CD8-positive, alpha-beta memory T cell (primary cell): ENCODE measurements around the gene FAM180B. TPM values are rescaled to one million over a fixed set of nuclear protein-coding genes. Genes with fewer than 3 reads are reported as not detected.

ENCODE experiments used
- CTCF ChIA-PET: fragments of 350-600 bp; sonication (Branson Sonifier 250); formaldehyde crosslinking; loops from one replicate; lab custom pipeline; 2021; ENCODE audit warnings: antibody characterized with exemption; lab: Charles Lee
- POLR2A ChIA-PET: fragments of 350-600 bp; sonication (Branson Sonifier 250); formaldehyde crosslinking; loops from one replicate; lab custom pipeline; 2021; ENCODE audit warnings: antibody characterized with exemption; lab: Charles Lee
- DNase-seq, 5 donors: peaks; one replicate each; pipeline versions ENCODE4 v3.0.0 to v3.0.0-alpha.2; 2020 to 2022; ENCODE audit warnings: mixed read lengths in 1 of 5
- H3K27ac ChIP-seq: one replicate; pipeline ENCODE4 v1.7.0; 2013; ENCODE audit warnings: low read depth, mild to moderate bottlenecking, low read length, moderate library complexity
- H3K27me3 ChIP-seq: 2 replicates; pipeline ENCODE4 v1.7.0; 2013; ENCODE audit warnings: low read length, mild to moderate bottlenecking; ENCODE audit not compliant: insufficient read depth, poor library complexity, severe bottlenecking
- H3K36me3 ChIP-seq: 2 replicates; pipeline ENCODE4 v1.7.0; 2013; ENCODE audit warnings: mild to moderate bottlenecking, low read length, moderate library complexity; ENCODE audit not compliant: insufficient read depth
- H3K4me1 ChIP-seq: 2 replicates; pipeline ENCODE4 v1.7.0; 2013; ENCODE audit warnings: mild to moderate bottlenecking, low read length, moderate library complexity; ENCODE audit not compliant: insufficient read depth
- H3K4me3 ChIP-seq: 2 replicates; pipeline ENCODE4 v1.7.0; 2013; ENCODE audit warnings: mild to moderate bottlenecking, low read length
- H3K9me3 ChIP-seq: 2 replicates; pipeline ENCODE4 v1.7.0; 2013; ENCODE audit warnings: mild to moderate bottlenecking, low read length
- H3K27ac Mint-ChIP-seq, 8 donors: one replicate each; pipeline ENCODE4 v1.8.0; 2020 to 2021; ENCODE audit warnings: mixed read lengths in 8 of 8, mild to moderate bottlenecking in 6 of 8, inconsistent platforms in 3 of 8, moderate library complexity in 3 of 8
- H3K27me3 Mint-ChIP-seq, 2 donors: one replicate each; pipeline ENCODE4 v1.8.0; 2020 to 2021; ENCODE audit warnings: mixed read lengths in 2 of 2, mild to moderate bottlenecking in 1 of 2, moderate library complexity in 1 of 2
- H3K36me3 Mint-ChIP-seq, 3 donors: one replicate each; pipeline ENCODE4 v1.8.0; 2020 to 2021; ENCODE audit warnings: mixed read lengths in 3 of 3, inconsistent platforms in 1 of 3, mild to moderate bottlenecking in 1 of 3
- H3K4me1 Mint-ChIP-seq, 3 donors: one replicate each; pipeline ENCODE4 v1.8.0; 2020 to 2021; ENCODE audit warnings: mixed read lengths in 3 of 3, inconsistent platforms in 1 of 3, mild to moderate bottlenecking in 1 of 3
- H3K4me3 Mint-ChIP-seq, 7 donors: one replicate each; pipeline ENCODE4 v1.8.0; 2020 to 2021; ENCODE audit warnings: mixed read lengths in 7 of 7, mild to moderate bottlenecking in 6 of 7, moderate library complexity in 4 of 7, inconsistent platforms in 2 of 7
- H3K9me3 Mint-ChIP-seq, 5 donors: one replicate each; pipeline ENCODE4 v1.8.0; 2020 to 2022; ENCODE audit warnings: mixed read lengths in 5 of 5, mild to moderate bottlenecking in 3 of 5, moderate library complexity in 2 of 5, inconsistent platforms in 1 of 5
- polyA plus RNA-seq: library from polyadenylated mRNA; unstranded; fragments of 300-500 nt; fragmentation: Illumina TruSeq; gene quantifications from one replicate; pipeline ENCODE4 v1.2.3, GENCODE V29; 2021
- total RNA-seq, 2 experiments: library from RNA; stranded (reverse); gene quantifications; one replicate each; pipeline ENCODE4 v1.2.3, GENCODE V29; 2021

The FAM180B gene
- total and polyA plus RNA-seq, 3 experiments from 2014 or later = 0.20 TPM; not detected in 2

GRCh38 chr11:47583844-47584243 lies 2.6 kb upstream of the FAM180B start:
- H3K9me3 ChIP-seq = no peaks in the 10 kb centered on the region
- peaks cover 15 to 56% (median 16%) of the 10 kb centered on the region in 3 donors for H3K36me3 Mint-ChIP-seq
- H3K27me3 Mint-ChIP-seq = peaks cover 0 to under 1% of the 10 kb centered on the region in 2 donors
- H3K4me1 Mint-ChIP-seq = peaks cover 11 to 21% (median 14%) of the 10 kb centered on the region in 3 donors
- H3K4me3 ChIP-seq = no peak overlapping the region
- no peaks in the 10 kb centered on the region for H3K9me3 Mint-ChIP-seq
- peaks cover 26% of the 10 kb centered on the region for H3K36me3 ChIP-seq
- H3K4me3 Mint-ChIP-seq = peak overlapping the region in 1 of 7 donors; percentile 76
- H3K4me1 ChIP-seq = peaks cover 15% of the 10 kb centered on the region
- peak overlapping the region in 1 of 8 donors; percentile 50 for H3K27ac Mint-ChIP-seq
- no peak overlapping the region for H3K27ac ChIP-seq
- DNase-seq = no peak
- CTCF ChIA-PET = interaction anchor here (1.3 kb wide), 1 partner anchor 72 kb away, joined by 3 read pairs; no protein-coding TSS in a partner anchor
- POLR2A ChIA-PET = interaction anchor here (0.5 kb wide), 1 partner anchor 57 kb away, joined by 3 read pairs; no protein-coding TSS in a partner anchor
- H3K27me3 ChIP-seq = no peaks in the 10 kb centered on the region

DNA sequence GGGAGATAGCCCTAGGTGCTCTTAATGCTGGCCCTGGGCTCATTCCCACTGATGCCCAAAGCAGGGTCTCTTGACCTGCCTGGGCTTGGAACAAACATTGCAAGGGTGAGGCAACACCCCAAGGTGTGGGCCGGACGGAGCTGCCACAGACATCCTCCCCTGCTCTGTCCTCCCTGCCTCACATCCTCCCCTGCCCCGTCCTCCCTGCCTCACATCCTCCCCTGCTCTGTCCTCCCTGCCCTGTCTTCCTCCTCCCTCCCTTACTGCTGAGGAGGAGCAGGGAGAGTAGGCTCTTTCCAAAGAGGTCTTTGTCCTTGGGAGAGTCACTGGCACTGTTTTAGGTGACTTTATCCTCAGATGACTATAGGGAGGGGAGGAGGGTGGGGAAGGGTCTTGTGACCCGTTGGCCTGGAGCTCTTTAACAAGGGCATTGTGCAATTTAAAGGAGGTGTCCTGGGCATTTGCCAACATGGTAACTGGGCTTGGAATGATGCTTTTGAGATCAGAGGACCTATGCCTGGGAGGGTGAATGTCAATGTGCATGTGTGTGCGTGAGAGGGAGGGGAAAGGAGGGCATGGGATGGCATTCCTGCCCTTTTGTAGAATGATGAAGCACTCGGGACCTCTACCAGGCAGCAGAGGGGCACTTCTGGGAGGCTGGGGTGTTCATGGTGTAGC lies 700 bp downstream of the FAM180B start:
- Histone ChIP-seq H3K4me3 (no peak overlapping the region), H3K4me1 (no peaks in the 10 kb centered on the region), H3K27me3 (no peaks in the 10 kb centered on the region), H3K36me3 (peaks cover 16% of the 10 kb centered on the region), H3K9me3 (no peaks in the 10 kb centered on the region), H3K27ac (no peak overlapping the region)
- peaks cover 0 to 5% of the 10 kb centered on the region in 2 donors for H3K27me3 Mint-ChIP-seq
- H3K36me3 Mint-ChIP-seq = peaks cover 15 to 32% (median 15%) of the 10 kb centered on the region in 3 donors
- DNase-seq = no peak
- peak overlapping the region in 1 of 8 donors; percentile 57 for H3K27ac Mint-ChIP-seq
- H3K9me3 Mint-ChIP-seq = no peaks in the 10 kb centered on the region
- no peak overlapping the region for H3K4me3 Mint-ChIP-seq
- CTCF ChIA-PET = no interaction called here
- POLR2A ChIA-PET = no interaction called here
- H3K4me1 Mint-ChIP-seq = peaks cover 0 to 2% (median 0%) of the 10 kb centered on the region in 3 donors

GRCh38 chr11:47587723-47588326 lies 1.3 kb downstream of the FAM180B start:
- Mint-ChIP-seq H3K27me3 (peaks cover 6 to 10% of the 10 kb centered on the region in 2 donors), H3K9me3 (no peaks in the 10 kb centered on the region), H3K36me3 (peaks cover 11 to 26% (median 12%) of the 10 kb centered on the region in 3 donors), H3K27ac (no peak overlapping the region), H3K4me3 (no peak overlapping the region), H3K4me1 (no peaks in the 10 kb centered on the region)
- no peaks in the 10 kb centered on the region for H3K4me1 ChIP-seq
- H3K4me3 ChIP-seq = no peak overlapping the region
- no peak overlapping the region for H3K27ac ChIP-seq
- no peak for DNase-seq
- ChIA-PET POLR2A (no interaction called here), CTCF (no interaction called here)
- peaks cover 13% of the 10 kb centered on the region for H3K36me3 ChIP-seq
- H3K27me3 ChIP-seq = peaks cover 2% of the 10 kb centered on the region
- H3K9me3 ChIP-seq = no peaks in the 10 kb centered on the region

DNA sequence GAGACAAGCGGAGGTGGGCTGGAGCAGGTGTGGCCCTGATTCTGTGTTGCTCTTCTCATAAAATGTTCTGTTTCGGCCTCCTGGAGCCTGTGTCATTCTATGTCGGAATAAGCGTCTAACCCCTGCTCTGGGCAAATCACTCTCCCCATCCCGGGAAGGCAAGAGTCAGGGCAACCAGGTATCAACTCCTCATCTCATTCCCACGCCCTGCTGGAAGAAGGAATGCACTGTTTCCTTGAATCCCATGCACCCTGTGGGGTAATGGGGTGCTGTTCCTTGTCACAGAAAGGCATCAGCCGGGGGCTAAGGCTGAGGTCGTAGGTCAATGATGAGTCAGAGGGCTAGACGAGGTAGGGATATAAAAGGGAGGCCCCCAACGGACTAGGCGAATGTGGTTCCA lies 2.6 kb downstream of the FAM180B start:
- no peak for DNase-seq
- Mint-ChIP-seq H3K9me3 (no peaks in the 10 kb centered on the region), H3K4me3 (no peak overlapping the region), H3K27ac (no peak overlapping the region), H3K27me3 (peaks cover 17 to 18% of the 10 kb centered on the region in 2 donors), H3K36me3 (peaks cover 4 to 13% (median 4%) of the 10 kb centered on the region in 3 donors), H3K4me1 (peaks cover 0 to 11% (median 2%) of the 10 kb centered on the region in 3 donors)
- Histone ChIP-seq H3K27ac (no peak overlapping the region), H3K4me1 (no peaks in the 10 kb centered on the region), H3K36me3 (peaks cover under 1% of the 10 kb centered on the region), H3K4me3 (no peak overlapping the region), H3K9me3 (no peaks in the 10 kb centered on the region), H3K27me3 (peaks cover 14% of the 10 kb centered on the region)
- ChIA-PET POLR2A (no interaction called here), CTCF (no interaction called here)

GRCh38 chr11:47589584-47589976 lies 3.1 kb downstream of the FAM180B start:
- ChIA-PET CTCF (no interaction called here), POLR2A (no interaction called here)
- no peak for DNase-seq
- Mint-ChIP-seq H3K4me1 (peaks cover 0 to 14% (median 2%) of the 10 kb centered on the region in 3 donors), H3K4me3 (no peak overlapping the region), H3K27ac (no peak overlapping the region), H3K36me3 (peaks cover 0 to 8% (median 2%) of the 10 kb centered on the region in 3 donors), H3K27me3 (peaks cover 20 to 21% of the 10 kb centered on the region in 2 donors), H3K9me3 (no peaks in the 10 kb centered on the region)
- Histone ChIP-seq H3K27ac (no peak overlapping the region), H3K36me3 (no peaks in the 10 kb centered on the region), H3K4me1 (no peaks in the 10 kb centered on the region), H3K27me3 (peaks cover 18% of the 10 kb centered on the region), H3K9me3 (no peaks in the 10 kb centered on the region), H3K4me3 (no peak overlapping the region)

DNA sequence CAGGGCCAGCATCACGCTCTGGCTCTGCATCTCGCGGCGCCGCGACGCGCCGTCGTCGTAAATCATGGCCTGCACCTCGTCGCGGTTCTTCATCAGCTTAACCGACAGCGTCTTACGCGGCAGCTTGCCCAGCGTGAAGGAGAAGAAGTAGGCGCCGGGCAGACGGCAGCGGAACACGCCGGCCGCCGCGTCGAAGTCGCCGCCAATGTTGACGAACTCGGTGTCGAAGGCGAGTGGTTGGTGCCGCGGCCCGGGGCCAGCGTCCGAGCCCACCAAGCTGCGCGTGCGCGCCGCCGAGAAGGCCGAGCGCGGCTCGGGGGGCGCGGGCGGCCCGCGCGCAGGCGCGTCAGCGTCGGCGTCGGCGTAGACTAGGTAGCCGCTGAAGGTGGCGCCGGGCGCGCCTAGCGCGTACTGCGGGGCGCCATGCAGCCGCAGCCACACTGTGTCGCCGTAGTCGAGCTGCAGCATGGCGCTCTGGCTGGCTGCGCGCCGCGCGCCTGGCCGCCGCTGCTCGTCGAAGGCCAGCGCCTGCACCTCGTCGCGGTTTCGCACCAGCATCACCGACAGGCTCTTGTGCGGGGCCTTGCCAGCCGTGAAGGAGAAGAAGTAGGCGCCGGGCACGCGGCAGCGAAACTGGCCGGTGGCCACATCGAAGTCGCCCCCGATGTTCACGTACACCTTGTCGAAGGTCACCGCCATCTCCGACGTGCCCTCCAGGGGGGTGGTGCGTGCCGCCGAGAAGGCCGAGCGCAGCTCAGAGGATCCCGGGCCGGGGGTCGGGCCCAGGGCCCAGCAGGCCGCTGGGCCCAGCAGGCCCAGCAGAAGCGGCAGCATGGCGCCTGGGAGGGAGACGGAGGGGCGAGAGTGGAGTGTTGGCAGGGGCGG lies 3.7 kb downstream of the FAM180B start:
- H3K4me1 ChIP-seq = no peaks in the 10 kb centered on the region
- DNase-seq = no peak
- CTCF ChIA-PET = no interaction called here
- H3K27me3 ChIP-seq = peaks cover 24% of the 10 kb centered on the region
- Mint-ChIP-seq H3K4me1 (peaks cover 0 to 14% (median 2%) of the 10 kb centered on the region in 3 donors), H3K4me3 (no peak overlapping the region), H3K9me3 (no peaks in the 10 kb centered on the region), H3K27me3 (peaks cover 26 to 27% of the 10 kb centered on the region in 2 donors), H3K27ac (peak overlapping the region in 1 of 8 donors; percentile 90), H3K36me3 (peaks cover 0 to 4% (median 2%) of the 10 kb centered on the region in 3 donors)
- POLR2A ChIA-PET = no interaction called here
- H3K9me3 ChIP-seq = no peaks in the 10 kb centered on the region
- no peak overlapping the region for H3K4me3 ChIP-seq
- no peak overlapping the region for H3K27ac ChIP-seq
- no peaks in the 10 kb centered on the region for H3K36me3 ChIP-seq

- H3K27me3 ChIP-seq = peaks cover 24% of the 10 kb centered on the region
- ChIA-PET POLR2A (no interaction called here), CTCF (no interaction called here)
- H3K4me3 Mint-ChIP-seq = no peak overlapping the region
- H3K4me1 ChIP-seq = no peaks in the 10 kb centered on the region
- no peaks in the 10 kb centered on the region for H3K9me3 Mint-ChIP-seq
- no peak overlapping the region for H3K27ac Mint-ChIP-seq
- H3K36me3 ChIP-seq = no peaks in the 10 kb centered on the region
- H3K9me3 ChIP-seq = no peaks in the 10 kb centered on the region
- H3K27me3 Mint-ChIP-seq = peaks cover 29 to 35% of the 10 kb centered on the region in 2 donors
- H3K36me3 Mint-ChIP-seq = peaks cover 0 to 4% (median 0%) of the 10 kb centered on the region in 3 donors
- H3K4me1 Mint-ChIP-seq = peaks cover 0 to 14% (median 2%) of the 10 kb centered on the region in 3 donors
- no peak for DNase-seq
- no peak overlapping the region for H3K4me3 ChIP-seq
- H3K27ac ChIP-seq = no peak overlapping the region
Measured at GRCh38 chr11:47591764-47592163, 5.3 kb downstream of the FAM180B start.
